Type B pancreatic cell (in vitro differentiated cells): ENCODE data around the gene NUP50. TPM values are rescaled to one million over a fixed set of nuclear protein-coding genes. Genes with fewer than 3 reads are reported as not detected.

Experiments
- DNase-seq: peaks from one replicate; pipeline ENCODE4 v3.0.0; 2021; ENCODE audit warnings: mixed read lengths; ENCODE audit not compliant: unreplicated experiment; ENCODE audit errors: extremely low spot score
- H3K27ac Mint-ChIP-seq: 2 replicates; pipeline ENCODE4 v1.8.0; 2021; ENCODE audit warnings: mild to moderate bottlenecking, mixed read lengths
- H3K27me3 Mint-ChIP-seq: 2 replicates; pipeline ENCODE4 v1.8.0; 2021; ENCODE audit warnings: mixed read lengths
- H3K36me3 Mint-ChIP-seq: 2 replicates; pipeline ENCODE4 v1.8.0; 2021; ENCODE audit warnings: mixed read lengths
- H3K4me1 Mint-ChIP-seq: one replicate; pipeline ENCODE4 v1.8.0; 2021; ENCODE audit warnings: mixed read lengths; ENCODE audit not compliant: unreplicated experiment
- H3K4me3 Mint-ChIP-seq: 2 replicates; pipeline ENCODE4 v1.8.0; 2021; ENCODE audit warnings: mild to moderate bottlenecking, mixed read lengths
- H3K9me3 Mint-ChIP-seq: 2 replicates; pipeline ENCODE4 v1.8.0; 2021; ENCODE audit warnings: mixed read lengths
- total RNA-seq: library from RNA; stranded (reverse); gene quantifications from 2 replicates; pipeline ENCODE4 v1.2.1, GENCODE V29; 2021; ENCODE audit warnings: low replicate concordance
- TF ChIP-seq, protein P1 (sequence below): fragments of 200-600 bp; sonication (generic); conservative IDR thresholded peaks from 2 replicates; pipeline ENCODE4 v1.5.0; 2021; ENCODE audit warnings: antibody characterized with exemption, mild to moderate bottlenecking

The NUP50 gene
- total RNA-seq, 1 donor from 2014 or later = 83.6 TPM

DNA sequence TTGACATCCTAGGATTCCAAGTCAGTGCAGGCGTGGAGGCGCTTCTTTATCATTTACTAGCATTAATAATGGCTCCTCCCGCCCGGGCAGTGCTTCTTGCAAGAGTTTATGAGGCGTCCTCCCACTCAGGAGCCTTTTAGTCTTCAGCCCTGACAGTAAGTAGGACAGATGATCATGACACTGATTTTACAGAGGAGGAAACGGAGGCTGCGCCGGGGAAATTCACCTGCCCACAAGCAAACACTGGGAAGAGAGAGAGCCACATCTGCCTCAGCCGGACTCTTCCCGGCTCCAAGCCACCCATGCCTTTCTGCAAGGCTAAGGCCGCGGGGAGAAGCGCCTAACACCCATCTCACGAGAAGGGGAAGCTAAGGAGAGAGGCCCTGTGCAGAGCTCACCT lies 41.1 kb downstream of the NUP50 start:
- Mint-ChIP-seq H3K4me1 (peaks cover 31% of the 10 kb centered on the region), H3K27me3 (no peaks in the 10 kb centered on the region), H3K4me3 (no peak overlapping the region), H3K9me3 (no peaks in the 10 kb centered on the region), H3K27ac (no peak overlapping the region), H3K36me3 (peaks cover 3% of the 10 kb centered on the region)
- TF ChIP-seq, protein P1, sequence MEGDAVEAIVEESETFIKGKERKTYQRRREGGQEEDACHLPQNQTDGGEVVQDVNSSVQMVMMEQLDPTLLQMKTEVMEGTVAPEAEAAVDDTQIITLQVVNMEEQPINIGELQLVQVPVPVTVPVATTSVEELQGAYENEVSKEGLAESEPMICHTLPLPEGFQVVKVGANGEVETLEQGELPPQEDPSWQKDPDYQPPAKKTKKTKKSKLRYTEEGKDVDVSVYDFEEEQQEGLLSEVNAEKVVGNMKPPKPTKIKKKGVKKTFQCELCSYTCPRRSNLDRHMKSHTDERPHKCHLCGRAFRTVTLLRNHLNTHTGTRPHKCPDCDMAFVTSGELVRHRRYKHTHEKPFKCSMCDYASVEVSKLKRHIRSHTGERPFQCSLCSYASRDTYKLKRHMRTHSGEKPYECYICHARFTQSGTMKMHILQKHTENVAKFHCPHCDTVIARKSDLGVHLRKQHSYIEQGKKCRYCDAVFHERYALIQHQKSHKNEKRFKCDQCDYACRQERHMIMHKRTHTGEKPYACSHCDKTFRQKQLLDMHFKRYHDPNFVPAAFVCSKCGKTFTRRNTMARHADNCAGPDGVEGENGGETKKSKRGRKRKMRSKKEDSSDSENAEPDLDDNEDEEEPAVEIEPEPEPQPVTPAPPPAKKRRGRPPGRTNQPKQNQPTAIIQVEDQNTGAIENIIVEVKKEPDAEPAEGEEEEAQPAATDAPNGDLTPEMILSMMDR = no peak
- no peak for DNase-seq

DNA sequence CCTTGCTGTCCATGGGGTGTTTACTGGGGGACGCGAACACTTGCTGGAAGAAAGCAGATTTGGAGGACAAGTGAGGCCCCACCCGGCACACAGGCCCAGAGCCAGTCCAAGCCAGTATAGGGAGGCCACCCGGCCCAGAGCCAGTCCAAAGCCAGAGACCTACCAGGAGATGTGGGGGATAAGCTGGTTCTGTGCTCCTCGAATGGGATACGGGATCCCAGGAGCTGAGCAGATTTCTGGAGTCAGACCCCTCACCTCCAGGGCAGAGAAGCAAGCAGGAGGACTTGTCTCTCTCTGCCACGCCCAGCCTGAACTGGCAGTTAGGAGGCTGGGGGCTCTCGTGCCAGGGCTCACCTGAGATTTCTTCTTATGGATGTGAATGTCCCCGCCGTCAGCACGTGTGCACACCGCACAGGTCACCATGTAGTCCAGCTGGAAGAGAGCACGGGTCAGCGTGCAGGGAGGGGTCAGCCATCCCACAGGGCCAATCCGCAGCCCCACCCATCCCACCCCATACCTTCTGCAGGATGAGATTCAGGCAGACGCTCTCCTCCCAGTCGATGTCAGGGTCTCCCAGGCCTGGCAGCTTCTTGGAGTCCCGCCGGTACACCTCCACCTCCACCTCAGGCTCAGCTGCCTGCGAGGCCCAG lies 41.7 kb downstream of the NUP50 start:
- no peak for DNase-seq
- Mint-ChIP-seq H3K9me3 (no peaks in the 10 kb centered on the region), H3K27me3 (no peaks in the 10 kb centered on the region), H3K36me3 (peaks cover 3% of the 10 kb centered on the region), H3K27ac (no peak overlapping the region), H3K4me3 (no peak overlapping the region), H3K4me1 (peaks cover 34% of the 10 kb centered on the region)
- TF ChIP-seq, protein P1 = no peak

DNA sequence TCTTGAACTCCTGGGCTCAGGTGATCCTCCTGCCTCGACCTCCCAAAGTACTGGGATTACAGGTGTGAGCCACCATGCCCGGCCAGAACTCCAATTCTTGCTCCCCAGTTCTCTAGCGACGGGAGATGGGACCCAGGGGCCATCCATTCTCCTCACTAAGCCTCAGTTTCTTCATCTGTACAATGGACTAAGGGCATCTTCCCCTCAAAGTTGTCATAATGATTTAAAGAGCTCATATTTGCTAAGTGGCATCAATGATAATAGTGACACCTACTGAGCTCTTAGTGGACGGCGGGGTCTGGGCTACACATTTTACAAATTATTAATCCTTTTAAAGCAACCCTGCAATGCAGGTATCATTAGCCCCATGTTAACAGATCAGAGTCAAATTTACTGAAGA lies 42.5 kb downstream of the NUP50 start:
- Mint-ChIP-seq H3K36me3 (peaks cover 4% of the 10 kb centered on the region), H3K9me3 (no peaks in the 10 kb centered on the region), H3K27me3 (no peaks in the 10 kb centered on the region), H3K4me3 (no peak overlapping the region), H3K4me1 (peaks cover 31% of the 10 kb centered on the region), H3K27ac (no peak overlapping the region)
- TF ChIP-seq, protein P1 = no peak
- no peak for DNase-seq

DNA sequence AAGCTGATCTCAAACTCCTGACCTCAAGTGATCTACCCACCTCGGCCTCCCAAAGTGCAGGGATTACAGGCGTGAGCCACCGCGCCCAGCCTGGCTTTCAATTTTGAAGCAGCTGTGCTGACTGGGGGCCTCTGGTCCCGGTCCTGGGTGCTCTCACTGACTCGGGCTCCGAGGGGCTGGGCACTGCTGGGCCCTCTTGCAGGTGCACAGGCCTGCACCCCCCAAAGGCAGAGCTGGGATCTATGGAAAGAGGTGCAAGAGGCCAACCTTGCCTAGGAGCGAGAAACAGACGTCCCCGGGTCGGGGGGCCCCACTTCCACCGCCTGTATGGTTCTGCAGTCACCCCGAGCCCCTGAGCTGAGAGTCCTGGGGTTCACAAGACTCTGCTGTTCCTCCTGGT lies 43.8 kb downstream of the NUP50 start:
- H3K36me3 Mint-ChIP-seq = peaks cover 8% of the 10 kb centered on the region
- peaks cover 29% of the 10 kb centered on the region for H3K4me1 Mint-ChIP-seq
- TF ChIP-seq, protein P1 = no peak
- H3K27ac Mint-ChIP-seq = no peak overlapping the region
- H3K9me3 Mint-ChIP-seq = no peaks in the 10 kb centered on the region
- no peak overlapping the region for H3K4me3 Mint-ChIP-seq
- no peaks in the 10 kb centered on the region for H3K27me3 Mint-ChIP-seq
- DNase-seq = no peak

DNA sequence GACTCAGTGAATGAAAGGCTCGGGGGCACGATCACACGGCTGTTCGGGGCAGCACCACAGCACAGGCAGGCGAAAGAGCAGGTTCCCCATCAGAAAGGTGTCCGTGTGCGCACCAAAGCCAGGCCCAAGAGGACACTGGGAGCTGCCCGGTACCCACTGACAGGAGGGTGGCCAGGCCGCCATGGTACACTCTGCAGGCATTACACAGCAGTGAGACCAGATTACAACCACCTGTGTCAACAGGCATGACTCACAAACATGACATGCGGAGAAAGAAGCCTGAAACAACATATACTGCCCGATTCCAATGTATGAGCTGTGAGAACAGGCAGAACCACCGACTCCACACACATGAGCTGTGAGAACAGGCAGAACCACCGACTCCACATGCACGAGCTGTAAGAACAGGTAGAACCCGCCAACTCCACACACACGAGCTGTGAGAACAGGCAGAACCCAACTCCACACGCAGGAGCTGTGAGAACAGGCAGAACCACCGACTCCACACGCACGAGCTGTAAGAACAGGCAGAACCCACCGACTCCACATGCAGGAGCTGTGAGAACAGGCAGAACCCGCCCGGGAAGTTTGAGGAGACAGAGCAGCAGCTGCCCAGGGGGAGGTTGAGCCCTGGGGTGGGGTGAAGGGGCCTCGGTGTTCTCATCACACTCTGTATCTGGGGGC lies 44.4 kb downstream of the NUP50 start:
- Mint-ChIP-seq H3K4me1 (peaks cover 29% of the 10 kb centered on the region), H3K4me3 (peak overlapping the region; percentile 60), H3K27me3 (no peaks in the 10 kb centered on the region), H3K9me3 (no peaks in the 10 kb centered on the region), H3K36me3 (peaks cover 8% of the 10 kb centered on the region), H3K27ac (peak overlapping the region; percentile 82)
- no peak for DNase-seq
- TF ChIP-seq, protein P1 = no peak
